GM12892 (cell line): ENCODE data around the gene TRIM23.

Source experiments
- POLR2A ChIP-seq: IDR thresholded peaks from 2 replicates; pipeline ENCODE4 v1.6.1; 2011; ENCODE audit warnings: low read depth, low read length, control low read depth
- POLR2AphosphoS5 ChIP-seq: IDR thresholded peaks from 2 replicates; pipeline ENCODE4 v1.6.1; 2011; ENCODE audit warnings: low read depth, low read length, control low read depth
- TAF1 ChIP-seq: IDR thresholded peaks from 2 replicates; pipeline ENCODE4 v1.6.1; 2011; ENCODE audit warnings: low read depth, mild to moderate bottlenecking, control low read depth, low read length, borderline replicate concordance

DNA sequence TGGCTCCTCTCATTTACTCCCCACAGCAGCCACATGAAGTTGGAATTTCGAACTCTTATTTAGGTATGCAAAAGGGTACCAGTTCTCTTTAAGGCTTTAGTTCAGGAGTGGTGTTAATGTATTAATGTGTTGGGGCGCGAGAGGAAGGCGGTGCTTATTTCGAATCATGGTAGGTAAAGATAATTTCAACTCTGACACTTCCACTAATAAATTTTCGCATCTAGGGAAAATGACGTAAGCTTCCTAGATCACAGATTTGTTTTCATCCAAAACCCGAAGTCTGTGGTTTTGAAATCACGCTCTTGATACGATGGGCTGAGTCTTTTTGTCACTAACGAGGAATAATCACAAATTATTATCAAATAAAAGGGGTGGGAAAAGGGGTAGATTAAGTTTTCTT lies 60.4 kb downstream of the TRIM23 start:
- no peak for TF ChIP-seq POLR2A
- no peak for TF ChIP-seq TAF1
- no peak for TF ChIP-seq POLR2AphosphoS5
